HPDE6-E6E7 (cell line): ENCODE data around the gene HAO2.
A peak's percentile ranks its signal among the peaks of the same experiment; 100 is the strongest.
"Not testable (repeated sequence)": the region's sequence is repeated elsewhere in the genome, so short reads cannot be mapped to it uniquely, and the experiment has no call there.

Experiments
- DNase-seq: peaks from one replicate; pipeline ENCODE4 v3.0.0; 2011; ENCODE audit warnings: missing footprints; ENCODE audit errors: extremely low spot score

HAO2 gene

GRCh38 chr1:119345398-119345797 is 23.2 kb upstream of the HAO2 start:
- no peak for DNase-seq

- no peak for DNase-seq
Observed at GRCh38 chr1:119347858-119348257, 20.7 kb upstream of the HAO2 start.

DNA sequence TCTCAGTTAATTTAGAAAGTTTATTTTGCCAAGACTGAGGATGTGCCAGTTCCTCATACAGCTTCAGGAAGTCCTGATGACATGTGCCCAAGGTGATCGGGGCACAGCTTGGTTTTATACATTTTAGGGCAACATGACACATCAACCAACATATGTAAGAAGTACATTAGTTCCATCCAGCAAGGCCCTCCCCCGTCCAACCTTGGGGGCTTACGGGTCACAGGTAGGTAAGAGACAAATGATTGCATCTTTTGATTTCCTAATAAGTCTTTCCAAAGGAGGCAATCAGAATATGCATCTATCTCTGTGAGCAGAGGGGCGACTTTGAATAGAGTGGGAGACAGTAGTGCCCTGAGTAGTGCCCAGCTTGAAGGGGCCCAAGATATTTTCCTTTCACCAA is 19.6 kb upstream of the HAO2 start:
- DNase-seq = no peak

GRCh38 chr1:119350866-119351265 is 17.7 kb upstream of the HAO2 start:
- not testable (repeated sequence) for DNase-seq

DNA sequence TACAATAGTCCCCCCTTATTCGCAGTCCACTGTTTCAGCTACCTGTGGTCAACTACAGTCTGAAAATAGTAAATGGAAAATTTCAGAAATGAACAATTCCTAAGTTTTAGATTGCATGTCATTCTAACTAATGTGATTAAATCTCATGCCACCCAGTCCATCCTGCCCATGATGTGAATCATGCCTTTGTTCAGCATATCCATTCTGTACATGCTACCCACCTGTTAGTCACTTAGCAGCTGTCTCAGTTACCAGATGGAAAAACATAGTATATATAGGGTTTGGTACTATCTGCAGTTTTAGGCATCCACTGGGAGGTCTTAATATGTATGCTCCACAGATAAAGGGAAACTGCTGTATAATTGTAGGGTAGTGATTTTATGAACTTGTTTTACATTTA is 16.6 kb upstream of the HAO2 start:
- DNase-seq = no peak

DNA sequence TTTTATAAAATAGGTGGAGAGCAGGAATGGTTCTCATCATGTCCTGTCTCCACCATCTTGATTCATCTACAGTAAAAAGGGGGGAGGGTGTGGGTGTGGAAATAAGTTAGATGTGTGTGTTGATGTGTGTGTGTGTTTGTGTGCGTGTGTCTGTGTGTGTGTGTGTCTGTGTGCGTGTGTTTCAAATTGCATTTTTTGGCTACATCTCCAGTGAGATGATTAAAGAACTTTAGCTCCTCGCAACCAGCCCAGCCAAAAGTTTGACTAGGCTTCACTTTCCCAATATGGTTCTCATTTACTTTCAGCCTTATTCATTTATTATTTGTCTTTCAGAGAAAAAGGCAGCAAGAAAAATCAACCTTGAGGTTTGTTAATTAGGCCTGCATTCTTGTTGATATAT is 14.7 kb upstream of the HAO2 start:
- DNase-seq = no peak

- peak; percentile 54 for DNase-seq
Observed at GRCh38 chr1:119358636-119359035, 9.9 kb upstream of the HAO2 start.

DNA sequence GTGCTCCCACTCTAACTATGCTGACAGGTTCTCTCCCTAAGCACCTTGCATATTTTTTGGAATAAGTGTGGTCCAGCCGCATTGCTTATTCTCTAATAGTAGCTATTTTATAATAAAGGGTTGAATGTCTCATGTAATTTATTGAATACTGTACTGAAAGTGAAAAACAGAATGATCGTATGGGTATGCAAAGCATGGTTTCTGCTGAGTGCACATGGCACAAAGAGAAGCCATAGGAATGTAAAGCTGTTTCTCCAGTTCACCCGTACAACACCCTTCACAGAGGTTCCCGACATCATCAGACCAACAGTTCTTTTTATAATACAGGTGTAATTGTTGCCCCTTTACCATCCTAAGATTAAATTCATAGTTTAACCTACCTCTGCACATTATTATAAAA is 8.9 kb upstream of the HAO2 start:
- DNase-seq = no peak

- no peak for DNase-seq
Observed at GRCh38 chr1:119361205-119361604, 7.4 kb upstream of the HAO2 start.

GRCh38 chr1:119361620-119362344 is 6.8 kb upstream of the HAO2 start:
- DNase-seq = no peak

DNA sequence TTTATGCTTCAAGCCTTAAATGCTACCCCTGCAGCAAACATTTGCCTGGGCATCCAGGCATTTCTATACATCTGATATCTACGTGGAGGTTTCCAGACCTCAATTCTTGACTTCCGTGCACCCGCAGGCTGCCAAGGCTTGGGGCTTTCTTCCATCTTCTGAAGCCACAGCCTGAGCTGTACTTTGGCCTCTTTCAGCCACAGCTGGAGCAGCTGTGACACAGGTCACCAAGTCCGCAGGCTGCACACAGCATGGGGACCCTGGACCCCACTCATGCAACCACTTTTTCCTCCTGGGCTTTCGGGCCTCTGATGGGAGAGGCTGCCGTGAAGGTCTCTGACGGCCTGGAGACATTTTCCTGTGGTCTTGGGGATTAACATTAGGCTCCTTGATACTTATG is 5.4 kb upstream of the HAO2 start:
- DNase-seq = no peak

DNA sequence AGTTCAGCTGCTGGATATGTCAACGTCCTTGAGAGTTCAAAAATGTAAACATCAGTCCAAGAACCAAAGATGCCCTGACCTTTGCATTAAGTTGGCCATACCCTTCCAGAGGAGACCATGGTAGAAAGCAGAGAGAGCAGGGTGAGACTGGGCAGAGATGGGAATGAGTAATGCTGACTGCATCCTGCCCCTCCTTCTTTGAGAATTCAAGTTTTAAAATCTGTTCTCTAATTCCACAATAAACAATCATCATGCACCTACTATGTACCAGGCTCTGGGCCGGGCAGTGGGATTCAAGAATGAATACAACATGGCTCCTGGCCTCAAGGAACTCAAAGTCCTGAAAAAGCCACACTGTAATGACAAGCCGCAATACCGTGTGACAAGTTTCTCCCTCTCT is 3.9 kb upstream of the HAO2 start:
- no peak for DNase-seq

DNA sequence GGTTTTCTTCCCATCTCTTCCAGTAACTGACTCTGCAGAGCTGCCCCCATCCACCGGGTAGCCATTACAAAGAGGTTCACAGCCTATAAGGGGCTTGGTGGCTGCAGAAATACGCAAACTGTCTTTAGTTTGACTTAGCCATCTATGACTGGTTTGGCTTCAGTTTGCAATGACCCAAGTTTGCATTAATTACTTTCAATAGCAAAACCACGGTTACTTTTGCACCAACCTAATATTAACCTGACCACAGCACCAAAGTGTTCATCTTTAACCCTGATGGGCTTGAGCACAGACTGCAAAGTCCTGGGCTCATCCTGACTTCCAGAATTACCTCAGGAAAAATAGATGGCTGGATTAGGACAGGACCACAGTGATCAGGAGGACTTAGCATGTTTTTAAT is 2.2 kb upstream of the HAO2 start:
- no peak for DNase-seq

- peak; percentile 40 for DNase-seq
Observed at GRCh38 chr1:119367432-119368124, 1.0 kb upstream of the HAO2 start.

DNA sequence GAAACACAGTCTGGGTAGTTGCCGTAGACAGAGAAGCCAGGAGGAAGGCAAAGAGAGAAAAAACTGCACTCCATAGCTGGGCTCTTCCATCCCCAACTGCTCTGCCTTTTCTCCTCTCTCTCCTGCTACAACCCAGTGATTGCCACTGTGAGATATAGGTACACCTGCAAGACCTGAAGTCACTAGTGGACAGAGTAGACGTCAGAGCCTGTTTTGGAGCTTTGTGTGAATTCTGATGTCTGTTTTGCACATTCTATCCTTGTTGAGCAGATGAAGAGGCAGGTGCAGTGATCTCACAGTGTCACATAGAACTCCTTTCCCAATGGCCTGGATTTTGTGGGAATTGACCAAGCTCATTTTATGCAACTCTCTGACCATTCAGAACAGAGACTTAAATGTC is 2.2 kb downstream of the HAO2 start:
- no peak for DNase-seq

- no peak for DNase-seq
Observed at GRCh38 chr1:119371815-119372214, 3.2 kb downstream of the HAO2 start.

DNA sequence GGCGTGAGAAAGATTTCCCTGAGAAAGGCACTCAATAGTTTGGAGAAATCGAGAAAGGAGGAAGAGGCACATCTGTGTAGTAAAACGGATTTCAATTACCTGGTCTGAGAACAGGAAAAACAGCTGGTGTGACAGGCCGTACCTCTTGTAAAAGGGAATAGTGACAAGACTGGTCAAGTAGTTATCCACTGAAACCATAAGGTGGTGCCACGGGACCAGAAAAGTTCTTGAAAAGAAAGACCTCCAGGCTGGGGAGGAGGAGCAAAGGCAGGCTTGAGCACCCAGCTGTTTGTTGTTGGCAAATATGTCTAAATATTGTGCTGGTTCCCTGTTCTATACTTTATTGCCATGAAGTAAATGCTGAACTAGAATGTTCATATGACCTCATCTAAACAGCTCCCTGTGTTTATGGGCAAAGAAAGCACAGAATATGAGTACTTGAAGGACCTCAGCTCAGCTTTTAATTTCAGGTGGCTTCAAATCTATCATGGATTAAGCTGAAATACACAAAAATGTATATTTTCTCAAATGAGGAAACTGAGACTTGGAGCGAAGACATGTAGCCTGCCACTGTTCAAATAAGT is 4.0 kb downstream of the HAO2 start:
- DNase-seq = peak; percentile 44

- peak; percentile 43 for DNase-seq
Observed at GRCh38 chr1:119373465-119373864, 4.9 kb downstream of the HAO2 start.

DNA sequence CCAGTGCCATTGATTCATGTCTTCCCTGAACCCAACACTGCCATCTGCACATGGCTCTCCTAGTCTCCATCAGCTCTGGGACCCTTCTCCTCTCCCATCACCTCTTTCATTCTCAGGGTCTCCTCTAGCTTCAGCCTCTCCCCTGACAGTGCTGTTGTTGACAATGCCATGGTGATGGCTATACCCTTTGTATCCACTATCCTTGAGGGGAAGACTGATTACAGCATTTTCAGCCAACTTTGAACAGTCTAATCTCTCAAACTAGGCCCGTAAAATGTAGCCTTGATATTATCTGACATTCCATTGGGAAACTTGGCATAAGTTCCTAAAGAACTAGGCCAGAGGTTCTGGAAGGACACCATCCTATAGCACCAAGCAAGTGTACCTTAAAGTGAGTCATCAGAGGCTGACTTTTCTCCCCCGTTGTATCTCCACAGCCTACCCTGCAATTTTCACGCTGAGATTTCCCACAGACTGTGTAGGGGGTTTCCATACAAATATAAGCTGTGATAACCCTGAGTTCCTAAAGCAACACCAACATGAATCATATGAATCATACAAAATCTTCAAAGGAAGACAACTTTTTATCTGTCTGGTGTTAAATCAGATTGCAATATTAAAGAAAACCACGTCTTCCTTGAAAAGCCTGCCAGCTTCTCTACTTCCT is 5.8 kb downstream of the HAO2 start:
- no peak for DNase-seq

GRCh38 chr1:119375366-119375765 is 6.8 kb downstream of the HAO2 start:
- no peak for DNase-seq

DNA sequence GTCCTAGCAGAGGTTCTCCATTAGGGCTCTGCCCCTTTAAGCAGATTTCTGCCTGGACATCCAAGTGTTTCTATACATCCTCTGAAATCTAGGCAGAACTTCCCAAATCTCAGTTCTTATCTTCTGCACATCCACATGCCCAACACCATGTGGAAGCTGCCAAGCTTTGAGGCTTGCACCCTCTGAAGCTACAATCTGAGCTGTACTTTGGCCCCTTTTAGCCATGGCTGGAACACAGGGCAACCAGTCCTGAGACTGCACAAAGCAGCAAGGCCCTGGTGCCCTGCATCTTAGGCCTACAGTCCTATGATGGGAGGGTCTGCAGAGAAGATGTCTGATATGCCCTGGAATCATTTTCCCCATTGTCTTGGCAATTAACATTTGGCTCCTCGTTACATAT is 8.0 kb downstream of the HAO2 start:
- no peak for DNase-seq

DNA sequence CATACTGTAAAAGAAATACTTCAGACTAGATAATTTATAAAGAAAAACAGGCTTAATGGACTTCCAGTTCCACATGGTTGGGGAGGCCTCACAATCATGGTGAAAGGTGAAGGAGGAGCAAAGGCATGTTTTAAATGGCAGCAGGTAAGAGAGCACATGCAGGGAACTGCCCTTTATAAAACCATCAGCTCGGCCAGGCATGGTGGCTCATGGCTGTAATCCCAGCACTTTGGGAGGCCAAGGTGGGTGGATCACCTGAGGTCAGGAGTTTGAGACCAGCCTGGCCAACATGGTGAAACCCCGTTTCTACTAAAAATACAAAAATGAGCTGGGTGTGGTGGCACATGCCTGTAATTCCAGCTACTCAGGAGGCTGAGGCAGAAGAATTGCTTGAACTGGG is 9.0 kb downstream of the HAO2 start:
- not testable (repeated sequence) for DNase-seq

DNA sequence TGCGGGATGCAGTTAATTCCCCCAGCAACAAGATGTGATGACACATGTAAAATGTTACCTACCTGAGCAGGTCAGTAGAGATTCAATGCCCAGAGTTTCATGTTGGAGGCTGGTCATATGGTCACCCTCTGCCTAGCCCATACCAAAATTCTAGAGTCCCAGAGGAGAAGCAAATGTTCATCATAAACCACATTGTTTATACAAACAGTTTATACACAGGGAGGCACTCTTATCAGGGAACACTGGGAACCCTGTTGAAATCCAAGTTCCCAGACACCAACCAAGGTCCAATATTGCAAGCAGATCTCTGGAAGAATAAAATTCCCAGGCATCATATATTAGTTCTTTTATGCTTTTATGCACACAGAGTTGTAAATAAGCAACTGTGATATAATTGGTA is 10.5 kb downstream of the HAO2 start:
- no peak for DNase-seq
